NT2/D1 (cell line): Measurements from ENCODE around the gene VEGFC.

Source experiments
- YY1 ChIP-seq: IDR thresholded peaks from 2 replicates; pipeline ENCODE4 v1.6.1; 2011; ENCODE audit not compliant: insufficient read length, insufficient read depth
- ZNF274 ChIP-seq: IDR thresholded peaks from 2 replicates; pipeline ENCODE4 v1.6.1; 2011; ENCODE audit warnings: mild to moderate bottlenecking, low read depth, low read length

- TF ChIP-seq YY1, result no peak
- no peak for TF ChIP-seq ZNF274
These were observed 48.6 kb downstream of the VEGFC start for GRCh38 chr4:176744091-176744490.
